K562 (cell line): ENCODE measurements around the gene ALG10. TPM values are rescaled to one million over a fixed set of nuclear protein-coding genes. Genes with fewer than 3 reads are reported as not detected.
A peak's percentile ranks its signal among the peaks of the same experiment; 100 is the strongest.

Source experiments
- ARID1B ChIP-seq: fragments of 450-650 bp; IDR thresholded peaks from 2 replicates; pipeline ENCODE4 v1.6.1; 2016; ENCODE audit warnings: antibody characterized with exemption, mild to moderate bottlenecking, inconsistent platforms
- CREB1 ChIP-seq, 2 experiments: sonication (generic) in 1 of 2; formaldehyde crosslinking in 1 of 2; IDR thresholded peaks; 2 replicates each; pipeline versions ENCODE4 v1.6.1 to v1.8.0; 2012 to 2022; ENCODE audit warnings: inconsistent platforms in 1 of 2, mild to moderate bottlenecking in 1 of 2, missing genetic modification reagents in 1 of 2, moderate library complexity in 1 of 2
- FOSL1 ChIP-seq: fragments of 200-800 bp; sonication (Bioruptor generic); conservative IDR thresholded peaks from 2 replicates; pipeline ENCODE4 v1.6.1; 2016; ENCODE audit warnings: missing genetic modification characterization, missing compliant biosample characterization
- FOXJ3 ChIP-seq: sonication (generic); formaldehyde crosslinking; IDR thresholded peaks from 2 replicates; pipeline ENCODE4 v1.4.0; 2020; ENCODE audit warnings: mild to moderate bottlenecking, missing genetic modification reagents
- GABPB1 ChIP-seq: sonication (generic); formaldehyde crosslinking; IDR thresholded peaks from 2 replicates; pipeline ENCODE4 v1.8.0; 2022; ENCODE audit warnings: mild to moderate bottlenecking, missing genetic modification reagents
- GTF2B ChIP-seq: IDR thresholded peaks from 2 replicates; pipeline ENCODE4 v1.6.1; 2011; ENCODE audit not compliant: insufficient read length; ENCODE audit errors: extremely low read depth
- GTF2E2 ChIP-seq: fragments of 200-800 bp; sonication (Bioruptor generic); IDR thresholded peaks from 2 replicates; pipeline ENCODE4 v1.6.1; 2016; ENCODE audit warnings: missing genetic modification characterization, missing compliant biosample characterization
- HNRNPLL ChIP-seq: fragments of 200-400 bp; formaldehyde crosslinking; IDR thresholded peaks from 2 replicates; pipeline ENCODE4 v1.6.1; 2017; ENCODE audit warnings: low read length, low read depth, mild to moderate bottlenecking; ENCODE audit not compliant: poor library complexity, severe bottlenecking
- KDM4B ChIP-seq, 2 experiments: fragments of 450-650 bp in 1 of 2; sonication (generic) in 1 of 2; IDR thresholded peaks; 2 replicates each; pipeline ENCODE4 v1.6.1; 2016 to 2017; ENCODE audit warnings: borderline replicate concordance in 2 of 2, antibody characterized with exemption in 1 of 2, low read depth in 1 of 2, mild to moderate bottlenecking in 1 of 2
- KDM5B ChIP-seq: fragments of 200-600 bp; sonication (generic); IDR thresholded peaks from 2 replicates; pipeline ENCODE4 v1.6.1; 2012; ENCODE audit warnings: low read depth, mild to moderate bottlenecking, moderate library complexity, low read length, control low read depth, inconsistent platforms; ENCODE audit not compliant: insufficient replicate concordance
- MAFK ChIP-seq: IDR thresholded peaks from 2 replicates; pipeline ENCODE4 v1.6.1; 2011; ENCODE audit warnings: low read length, improper control_type of control experiment
- MCM5 ChIP-seq: fragments of 450-650 bp; IDR thresholded peaks from 2 replicates; pipeline ENCODE4 v1.6.1; 2016; ENCODE audit warnings: low read depth
- MYC ChIP-seq, 2 experiments: fragments of 250-450 bp in 1 of 2; sonication (Bioruptor Pico) in 1 of 2; IDR thresholded peaks; 2 replicates each; pipeline versions ENCODE4 v1.5.1 to v1.6.1; 2012 to 2021; ENCODE audit warnings: low read depth in 2 of 2, borderline replicate concordance in 1 of 2, improper control_type of control experiment in 1 of 2, low read length in 1 of 2, mild to moderate bottlenecking in 1 of 2, moderate library complexity in 1 of 2
- NR2C1 ChIP-seq, 2 experiments: fragments of 450-650 bp; IDR thresholded peaks; 2 replicates each; pipeline ENCODE4 v1.6.1; 2017; ENCODE audit warnings: mild to moderate bottlenecking in 2 of 2, antibody characterized with exemption in 1 of 2, inconsistent platforms in 1 of 2, missing compliant biosample characterization in 1 of 2, missing genetic modification characterization in 1 of 2
- NR4A1 ChIP-seq, 2 experiments: fragments of 250-450 bp in 1 of 2; fragments of 450-650 bp in 1 of 2; sonication (Bioruptor Pico) in 1 of 2; IDR thresholded peaks; 2 replicates each; pipeline versions ENCODE4 v1.4.0 to v1.6.1; 2016 to 2020; ENCODE audit warnings: mild to moderate bottlenecking in 2 of 2, missing compliant biosample characterization in 1 of 2, missing genetic modification characterization in 1 of 2, moderate library complexity in 1 of 2
- RAD21 ChIP-seq, 2 experiments: fragments of 250-450 bp in 1 of 2; fragments of 450-650 bp in 1 of 2; sonication (Bioruptor Pico) in 1 of 2; formaldehyde crosslinking in 1 of 2; IDR thresholded peaks in 1 of 2; conservative IDR thresholded peaks in 1 of 2; 2 replicates each; pipeline versions ENCODE4 v1.4.0 to v1.8.0; 2020 to 2022; ENCODE audit warnings: mild to moderate bottlenecking in 2 of 2, moderate library complexity in 1 of 2
- RBBP5 ChIP-seq: fragments of 200-600 bp; sonication (generic); IDR thresholded peaks from 2 replicates; pipeline ENCODE4 v1.6.1; 2012; ENCODE audit warnings: borderline replicate concordance, mild to moderate bottlenecking, low read length, control low read depth, inconsistent platforms; ENCODE audit not compliant: insufficient read depth, poor library complexity, severe bottlenecking
- RBM22 ChIP-seq: fragments of 200-400 bp; formaldehyde crosslinking; IDR thresholded peaks from 2 replicates; pipeline ENCODE4 v1.6.1; 2018; ENCODE audit warnings: low read length, low read depth; ENCODE audit not compliant: poor library complexity, severe bottlenecking
- TCF15 ChIP-seq: fragments of 250-450 bp; sonication (Bioruptor Pico); IDR thresholded peaks from 2 replicates; pipeline ENCODE4 v1.8.0; 2022; ENCODE audit warnings: moderate library complexity, mild to moderate bottlenecking, inconsistent platforms
- TCF7 ChIP-seq: sonication (generic); IDR thresholded peaks from 2 replicates; pipeline ENCODE4 v1.6.1; 2016; ENCODE audit warnings: antibody characterized with exemption, borderline replicate concordance
- TRIM28 ChIP-seq: fragments of 450-650 bp; IDR thresholded peaks from 2 replicates; pipeline ENCODE4 v1.6.1; 2017
- ZNF143 ChIP-seq: sonication (generic); formaldehyde crosslinking; IDR thresholded peaks from 2 replicates; pipeline ENCODE4 v1.9.0; 2022; ENCODE audit warnings: mild to moderate bottlenecking, missing genetic modification reagents
- ZNF146 ChIP-seq: IDR thresholded peaks from one replicate; pipeline ENCODE4 v1.6.1; 2018; ENCODE audit warnings: missing compliant biosample characterization; ENCODE audit not compliant: unreplicated experiment
- ZNF165 ChIP-seq: fragments of 250-450 bp; sonication (Bioruptor Pico); IDR thresholded peaks from 2 replicates; pipeline ENCODE4 v1.4.0; 2020; ENCODE audit warnings: borderline replicate concordance
- ZNF197 ChIP-seq: fragments of 200-800 bp; sonication (Bioruptor generic); IDR thresholded peaks from 2 replicates; pipeline ENCODE4 v1.6.1; 2016; ENCODE audit warnings: low read depth, missing genetic modification characterization, missing compliant biosample characterization
- ZNF347 ChIP-seq: fragments of 450-650 bp; formaldehyde crosslinking; IDR thresholded peaks from 2 replicates; pipeline ENCODE4 v1.4.0; 2020; ENCODE audit warnings: low read depth, mild to moderate bottlenecking, moderate library complexity
- polyA plus RNA-seq, 8 experiments: library from polyadenylated mRNA; depleted of rRNA in 4 of 8; stranded (reverse) in 5 of 8; unstranded in 3 of 8; fragments of >200 nt; fragmentation: Nextera tagmentation in 2 of 8; fragmentation: Illumina TruSeq in 1 of 8; extraction: Ambion mirVana in 2 of 8; extraction: Trizol in 1 of 8; gene quantifications; 2 replicates each; pipeline versions ENCODE4 v1.2.1 to v1.2.3, GENCODE V29; 2011 to 2014; ENCODE audit warnings: inconsistent platforms in 1 of 8, missing spikeins in 1 of 8
- total RNA-seq, 7 experiments: library from RNA; depleted of rRNA in 6 of 7; stranded (reverse); fragments of >200 nt in 6 of 7; fragmentation: Illumina TruSeq in 2 of 7; extraction: Trizol in 2 of 7; gene quantifications; 2 replicates each; pipeline versions ENCODE4 v1.2.1 to v1.2.3, GENCODE V29; 2011 to 2021; ENCODE audit warnings: low replicate concordance in 1 of 7

Gene ALG10
- total and polyA plus RNA-seq, 9 of the 15 experiments (the other 6 are each of a cell fraction or from before 2014, with no cell fraction given) = 2.4 to 14.7 (median 6.4) TPM

- TF ChIP-seq TCF15 (CRISPR knock-in tag) = no peak
- peak; percentile 79 for TF ChIP-seq GTF2E2 (tag)
- TF ChIP-seq FOXJ3 = no peak
- no peak for TF ChIP-seq MCM5
- TF ChIP-seq RBBP5 = peak; percentile 69
- peak; percentile 65 for TF ChIP-seq HNRNPLL
- peak; percentile 77 for TF ChIP-seq ZNF143
- 0 out of 2 replicates have a peak, but pooled peaks have one; percentile 14 for TF ChIP-seq TCF7
- TF ChIP-seq ZNF197 (CRISPR knock-in tag) = no peak
- no peak for TF ChIP-seq ZNF165 (CRISPR knock-in tag)
- no peak for TF ChIP-seq ZNF146 (CRISPR knock-in tag)
- no peak for TF ChIP-seq ARID1B
- TF ChIP-seq RAD21 (CRISPR knock-in tag; conservative IDR thresholded peaks at IDR 0.05 in 1 of 2, IDR thresholded peaks at IDR 0.05 in 1 of 2) = peak; percentile 58 to 71
- 0 out of 2 replicates have a peak, but pooled peaks have one; percentile 3 for TF ChIP-seq MAFK
- TF ChIP-seq KDM4B (IDR thresholded peaks at IDR 0.05; ENCODE audit: borderline replicate concordance in 2 of 2, low read depth in 1 of 2) = peak in 1 of 2 experiments; percentile 64; a peak in 1 of 4 replicates
- peak; percentile 76; the same call in 1 of the 2 replicates for TF ChIP-seq CREB1 (IDR thresholded peaks at IDR 0.05)
- TF ChIP-seq CREB1 (CRISPR knock-in tag; IDR thresholded peaks at IDR 0.05) = no peak
- TF ChIP-seq NR4A1 (CRISPR knock-in tag; IDR thresholded peaks at IDR 0.05) = no peak
- TF ChIP-seq NR4A1 (tag; IDR thresholded peaks at IDR 0.05) = no peak
- TF ChIP-seq GABPB1 (CRISPR knock-in tag) = peak; percentile 90
- no peak for TF ChIP-seq GTF2B
- no peak for TF ChIP-seq TRIM28
- peak; percentile 76 for TF ChIP-seq MYC (IDR thresholded peaks at IDR 0.05; ENCODE audit: low read depth, low read length)
- TF ChIP-seq MYC (CRISPR knock-in tag; IDR thresholded peaks at IDR 0.05; ENCODE audit: borderline replicate concordance, low read depth) = no peak
- peak; percentile 26; the same call in 1 of the 2 replicates for TF ChIP-seq FOSL1 (tag)
- no peak for TF ChIP-seq ZNF347 (CRISPR knock-in tag)
- no peak for TF ChIP-seq NR2C1 (IDR thresholded peaks at IDR 0.05)
- TF ChIP-seq NR2C1 (tag; IDR thresholded peaks at IDR 0.05) = no peak
- TF ChIP-seq KDM5B = peak; percentile 71
- TF ChIP-seq RBM22 = no peak
These were observed at the start of gene ALG10 (continued) for GRCh38 chr12:34022079-34022830.
